UCSD-AML1 (cell line): ENCODE data around the gene SEMA6C.
"Not testable (repeated sequence)": the region's sequence is repeated elsewhere in the genome, so short reads cannot be mapped to it uniquely, and the experiment has no call there.

ENCODE experiments used
- DNase-seq: peaks from one replicate; lab custom pipeline; 2025; ENCODE audit not compliant: unreplicated experiment; lab: John Stamatoyannopoulos, UW

SEMA6C gene

DNA sequence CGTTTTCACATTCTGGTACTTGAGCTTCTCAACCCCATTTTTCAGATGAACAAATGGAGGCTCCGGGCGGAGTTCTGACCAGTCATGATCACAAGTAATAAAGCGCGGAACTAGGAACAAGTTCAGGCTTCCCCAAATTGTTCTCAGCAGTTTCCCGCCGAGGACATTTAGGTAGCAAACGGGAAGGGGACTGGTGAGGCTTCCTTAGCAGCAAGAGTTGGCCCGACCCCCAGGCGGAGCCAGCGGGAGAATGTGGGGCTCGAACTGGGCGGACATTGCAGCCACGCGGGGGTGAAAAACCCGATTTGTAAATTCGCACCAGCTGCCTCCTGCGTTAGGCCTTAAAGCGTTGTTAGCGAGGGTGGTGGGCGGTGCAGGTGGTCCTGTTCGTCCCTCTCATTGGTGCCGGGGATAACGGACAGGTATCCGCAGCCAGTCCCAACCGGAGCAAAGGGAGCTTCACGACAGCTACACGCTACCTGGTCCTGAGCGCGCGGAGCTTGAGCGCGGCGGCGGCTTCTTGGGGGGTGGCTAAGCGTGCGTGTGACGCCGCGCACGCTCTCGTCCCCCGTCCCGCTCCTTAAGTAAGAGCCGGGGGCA lies 15.3 kb downstream of the SEMA6C start:
- no peak for DNase-seq

- DNase-seq: no peak
Observed at GRCh38 chr1:151128800-151129199, 17.6 kb downstream of the SEMA6C start.

DNA sequence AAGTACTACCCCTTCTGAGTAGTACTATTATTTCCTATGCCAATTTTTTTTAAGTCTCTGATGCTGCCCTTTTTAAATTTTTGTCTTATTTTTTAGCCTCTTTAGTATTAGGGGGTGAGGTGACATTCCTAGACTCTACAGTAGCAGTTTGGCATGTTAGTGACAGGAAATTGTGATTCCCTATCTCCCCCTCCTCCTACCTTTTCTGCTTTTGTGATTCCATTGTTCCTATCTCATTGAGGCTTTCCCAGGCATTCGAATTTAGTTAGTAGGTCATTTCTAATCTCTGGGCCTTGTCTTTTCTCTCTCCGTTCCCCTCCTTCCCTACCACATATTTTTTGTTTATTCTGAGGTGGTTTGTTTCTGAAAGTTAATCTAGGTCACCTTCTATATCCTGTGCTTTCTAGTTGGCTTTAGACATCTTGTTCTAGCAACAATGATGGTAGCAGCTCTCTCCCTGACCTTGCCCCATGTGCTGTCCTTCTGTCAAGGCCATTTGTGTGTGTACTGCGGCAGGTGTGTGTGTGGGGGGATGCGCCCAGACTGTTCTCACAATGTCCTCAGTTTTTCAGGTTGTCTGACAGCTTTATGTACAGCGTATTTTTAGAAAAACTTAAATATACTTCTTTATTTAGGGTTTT lies 21.5 kb downstream of the SEMA6C start:
- DNase-seq: no peak

DNA sequence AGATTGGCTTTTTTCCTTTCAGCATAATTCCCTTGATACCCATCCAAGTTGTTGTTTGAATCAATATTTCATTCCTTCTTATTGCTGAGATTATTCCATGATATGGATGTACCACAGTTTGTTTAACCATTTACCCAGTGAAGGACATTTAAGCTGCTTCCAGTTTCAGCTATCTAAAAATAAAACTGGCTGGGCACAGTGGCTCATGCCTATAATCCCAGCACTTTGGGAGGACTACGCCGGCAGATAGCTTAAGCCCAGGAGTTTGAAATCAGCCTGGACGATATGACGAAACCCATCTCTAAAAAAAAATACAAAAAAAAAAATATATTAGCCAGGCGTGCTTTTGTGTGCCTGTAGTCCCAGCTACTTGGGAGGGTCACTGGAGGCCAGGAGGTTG lies 32.6 kb downstream of the SEMA6C start:
- no peak for DNase-seq

DNA sequence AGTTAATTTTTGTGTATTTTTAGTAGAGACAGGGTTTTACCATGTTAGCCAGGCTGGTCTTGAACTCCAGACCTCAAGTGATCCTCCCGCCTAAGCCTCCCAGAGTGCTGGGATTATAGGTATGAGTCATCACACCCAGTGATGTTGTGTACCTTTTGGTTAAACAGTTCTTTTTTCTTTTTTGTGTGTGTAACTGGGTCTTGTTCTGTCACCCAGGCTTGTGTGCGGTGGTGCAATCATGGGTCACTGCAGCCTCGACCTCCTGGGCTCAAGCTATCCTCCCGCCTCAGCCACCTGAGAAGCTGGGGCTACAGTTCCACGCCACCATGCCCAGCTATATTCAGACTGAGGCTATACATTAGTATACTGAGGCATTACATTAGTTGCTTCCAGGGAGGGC lies 38.1 kb downstream of the SEMA6C start:
- DNase-seq: no peak

DNA sequence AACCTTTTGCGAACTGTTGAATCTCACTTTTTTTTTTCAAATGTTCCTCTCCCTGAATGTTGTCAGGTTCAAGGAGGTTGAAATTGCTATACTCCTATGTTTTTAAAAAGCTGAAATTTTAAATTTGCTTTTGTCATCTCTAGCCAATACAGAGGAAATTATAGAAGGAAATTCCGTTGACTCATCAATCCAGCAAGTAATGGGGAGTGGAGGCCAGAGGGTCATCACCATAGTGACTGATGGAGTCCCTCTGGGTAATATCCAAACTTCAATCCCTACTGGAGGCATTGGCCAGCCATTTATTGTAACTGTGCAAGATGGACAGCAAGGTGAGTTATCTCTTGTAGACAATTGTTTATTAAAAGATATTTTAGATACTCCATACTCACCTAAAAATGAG lies 39.5 kb downstream of the SEMA6C start:
- no peak for DNase-seq

GRCh38 chr1:151104630-151105029 lies 41.8 kb downstream of the SEMA6C start:
- DNase-seq: no peak

DNA sequence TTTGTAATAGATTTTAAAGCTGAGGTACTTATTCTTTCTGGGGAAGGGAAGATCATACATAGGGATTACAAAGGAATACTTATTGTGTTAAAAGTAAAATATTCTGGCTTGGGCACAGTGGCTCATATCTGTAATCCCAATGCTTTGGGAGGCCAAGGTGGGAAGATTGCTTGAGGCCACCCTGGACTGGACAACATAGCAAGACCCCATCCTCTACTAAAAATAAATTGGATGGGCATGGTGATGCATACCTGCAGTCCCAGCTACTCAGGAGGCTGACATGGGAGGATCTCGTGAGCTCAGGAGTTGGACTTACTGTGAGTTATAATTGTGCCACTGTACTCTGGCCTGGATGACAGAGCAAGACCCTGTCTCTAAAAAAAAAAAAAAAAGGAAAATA lies 48.3 kb downstream of the SEMA6C start:
- no peak for DNase-seq

DNA sequence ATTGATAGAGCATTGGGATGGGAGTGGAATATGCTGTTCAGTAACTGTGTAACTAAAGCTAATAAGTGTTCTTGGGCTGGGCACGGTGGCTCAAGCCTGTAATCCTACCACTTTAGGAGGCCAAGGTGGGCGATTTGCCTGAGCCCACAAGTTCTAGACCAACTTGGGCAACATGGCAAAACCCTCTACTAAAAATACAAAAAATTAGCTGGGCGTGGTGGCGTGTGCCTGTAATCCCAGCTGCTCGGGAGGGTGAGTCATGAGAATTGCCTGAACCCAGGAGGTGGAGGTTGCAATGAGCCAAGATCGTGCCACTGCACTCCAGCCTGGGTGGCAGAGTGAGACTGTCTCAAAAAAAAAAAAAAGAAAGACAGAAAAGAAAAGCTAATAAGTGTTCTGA lies 49.0 kb downstream of the SEMA6C start:
- not testable (repeated sequence) for DNase-seq

DNA sequence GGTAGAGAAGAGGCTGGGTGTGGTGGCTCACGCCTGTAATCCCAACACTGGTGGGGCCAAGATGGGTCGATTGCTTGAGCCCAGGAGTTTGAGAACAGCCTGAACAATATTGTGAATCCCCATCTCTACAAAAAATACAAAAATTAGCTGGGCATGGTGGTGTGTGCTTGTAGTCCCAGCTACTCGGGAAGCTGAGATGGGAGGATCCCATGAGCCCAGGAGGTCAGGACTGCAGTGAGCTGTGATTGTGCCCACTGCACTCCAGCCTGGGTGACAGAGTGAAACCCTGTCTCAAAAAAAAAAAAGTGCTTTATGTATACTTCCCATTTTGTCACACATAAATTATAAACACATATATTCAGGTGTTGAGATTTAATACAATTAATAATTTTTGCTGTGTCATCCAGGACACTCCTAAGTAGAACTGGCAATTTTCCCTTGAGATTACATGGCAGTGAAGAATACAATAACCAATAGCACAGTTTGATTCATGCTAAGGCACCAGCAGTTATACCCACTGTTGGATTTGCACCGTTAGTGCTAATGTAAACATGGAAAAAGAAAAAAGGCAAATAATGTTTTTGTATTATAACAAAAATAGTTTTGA lies 60.4 kb downstream of the SEMA6C start:
- DNase-seq: no peak
